CD4-positive, alpha-beta T cell (primary cell): ENCODE measurements around the gene MPZL3. TPM values are rescaled to one million over a fixed set of nuclear protein-coding genes. Genes with fewer than 3 reads are reported as not detected.
A peak's percentile ranks its signal among the peaks of the same experiment; 100 is the strongest.
"Not testable (repeated sequence)": the region's sequence is repeated elsewhere in the genome, so short reads cannot be mapped to it uniquely, and the experiment has no call there.

Experiments used
- ATAC-seq: fragments of 200-7000 bp; cut with Tn5 transposase; one replicate; pipeline ENCODE4 v1.10.0; 2022; ENCODE audit warnings: mild to moderate bottlenecking; ENCODE audit not compliant: poor library complexity
- CTCF ChIA-PET: fragments of 350-600 bp; sonication (Branson Sonifier 250); formaldehyde crosslinking; loops from one replicate; lab custom pipeline; 2021; ENCODE audit warnings: antibody characterized with exemption, inconsistent platforms; lab: Charles Lee
- POLR2A ChIA-PET: fragments of 350-600 bp; sonication (Branson Sonifier 250); formaldehyde crosslinking; loops from one replicate; lab custom pipeline; 2021; ENCODE audit warnings: antibody characterized with exemption, inconsistent platforms; lab: Charles Lee
- DNase-seq, 14 experiments: peaks; one replicate each; pipeline ENCODE4 v3.0.0-alpha.2; 2013 to 2020; ENCODE audit warnings: mixed read lengths in 2 of 14
- H3K27ac ChIP-seq, 2 donors: one replicate each; pipeline versions ENCODE4 v1.5.1 to v1.7.0; 2013; ENCODE audit warnings: low read length in 2 of 2, low read depth in 1 of 2, mild to moderate bottlenecking in 1 of 2
- H3K27me3 ChIP-seq, 2 experiments: 1 replicate in 1 of 2; 2 replicates in 1 of 2; pipeline versions ENCODE4 v1.6.1 to v1.7.0; 2013; ENCODE audit warnings: low read length in 2 of 2, control low read depth in 1 of 2, mild to moderate bottlenecking in 1 of 2, moderate library complexity in 1 of 2; ENCODE audit not compliant: insufficient read depth in 2 of 2, control insufficient read depth in 1 of 2
- H3K36me3 ChIP-seq: one replicate; pipeline ENCODE4 v1.6.1; 2013; ENCODE audit warnings: low read length, control low read depth; ENCODE audit not compliant: insufficient read depth
- H3K4me1 ChIP-seq: one replicate; pipeline ENCODE4 v1.6.1; 2013; ENCODE audit warnings: low read length, control low read depth; ENCODE audit not compliant: insufficient read depth
- H3K4me3 ChIP-seq: one replicate; pipeline ENCODE4 v1.5.1; 2013; ENCODE audit warnings: mild to moderate bottlenecking, low read length, moderate library complexity
- H3K9me3 ChIP-seq, 2 experiments: 1 replicate in 1 of 2; 2 replicates in 1 of 2; pipeline versions ENCODE4 v1.6.1 to v1.7.0; 2013; ENCODE audit warnings: low read length in 2 of 2, mild to moderate bottlenecking in 2 of 2, control low read depth in 1 of 2, moderate library complexity in 1 of 2; ENCODE audit not compliant: control insufficient read depth in 1 of 2, insufficient read depth in 1 of 2
- H3K27ac Mint-ChIP-seq: one replicate; pipeline ENCODE4 v1.8.0; 2020; ENCODE audit warnings: mixed read lengths
- H3K27me3 Mint-ChIP-seq: one replicate; pipeline ENCODE4 v1.8.0; 2021; ENCODE audit warnings: mixed read lengths
- H3K36me3 Mint-ChIP-seq: one replicate; pipeline ENCODE4 v1.8.0; 2021; ENCODE audit warnings: low read depth, mixed read lengths
- H3K4me1 Mint-ChIP-seq: one replicate; pipeline ENCODE4 v1.8.0; 2021; ENCODE audit warnings: low read depth, mixed read lengths
- H3K4me3 Mint-ChIP-seq: one replicate; pipeline ENCODE4 v1.8.0; 2020; ENCODE audit warnings: mild to moderate bottlenecking, mixed read lengths
- H3K9me3 Mint-ChIP-seq: one replicate; pipeline ENCODE4 v1.8.0; 2020; ENCODE audit warnings: mixed read lengths
- intact Hi-C, 2 experiments: fragments of 100-400 bp; cut with DNase I in 1 of 2; cut with micrococcal nuclease in 1 of 2; formaldehyde crosslinking; loops; one replicate each; pipeline versions ENCODE4 v1.15.1 to v1.9.0; 2023 to 2025; cut with DNase I, micrococcal nuclease
- total RNA-seq, 174 experiments: library from RNA in 2 of 174; stranded (reverse) in 2 of 174; gene quantifications; one replicate each; pipeline ENCODE4 v1.2.3 and lab custom pipeline; 2021 to 2026
- TF ChIP-seq, protein P1 (sequence below): fragments of 200-600 bp; IDR thresholded peaks from one replicate; pipeline ENCODE4 v1.8.0; 2022; ENCODE audit warnings: antibody characterized with exemption, mild to moderate bottlenecking

MPZL3 gene
- total RNA-seq, 2 experiments from 2014 or later: 29.0 to 30.2 TPM

DNA sequence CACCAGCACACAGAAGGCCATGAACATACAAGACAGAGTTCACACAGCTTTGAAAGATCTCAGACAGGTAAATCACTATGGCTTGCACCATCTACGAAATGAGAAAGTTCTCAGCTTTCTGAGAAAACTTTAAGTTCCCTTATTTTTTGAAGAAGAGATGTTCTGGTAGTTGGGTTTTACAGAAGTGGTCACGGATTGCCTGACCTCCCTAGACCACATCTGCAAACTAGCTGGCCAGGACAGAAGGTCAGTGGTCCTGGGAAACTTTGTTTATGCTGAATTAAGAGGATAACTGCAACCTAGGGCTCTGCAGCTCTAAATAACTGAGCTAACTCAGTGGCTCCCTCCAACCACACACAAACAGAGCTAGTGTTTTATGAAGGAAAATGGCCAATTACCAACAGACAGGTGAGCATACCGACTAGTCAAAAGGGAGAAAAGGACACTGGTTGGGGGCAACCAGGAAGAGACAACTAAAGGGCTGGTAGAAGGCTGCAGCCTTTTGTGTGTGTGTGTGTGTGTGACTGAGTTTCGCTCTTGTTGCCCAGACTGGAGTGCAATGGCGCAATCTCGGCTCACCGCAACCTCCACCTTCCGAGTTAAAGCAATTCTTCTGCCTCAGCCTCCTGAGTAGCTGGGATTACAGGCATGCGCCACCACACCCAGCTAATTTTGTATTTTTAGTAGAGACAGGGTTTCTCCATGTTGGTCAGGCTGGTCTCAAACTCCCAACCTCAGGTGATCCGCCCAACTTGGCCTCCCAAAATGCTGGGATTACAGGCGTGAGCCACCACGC, 67.2 kb downstream of the MPZL3 start:
- Mint-ChIP-seq H3K36me3 (no peaks in the 10 kb centered on the region), H3K27me3 (peaks cover 26% of the 10 kb centered on the region), H3K27ac (no peak overlapping the region), H3K4me3 (no peak overlapping the region), H3K9me3 (no peaks in the 10 kb centered on the region), H3K4me1 (no peaks in the 10 kb centered on the region)
- intact Hi-C loops: no loop called here
- no peak overlapping the region for H3K27ac ChIP-seq
- H3K4me1 ChIP-seq: no peaks in the 10 kb centered on the region
- H3K4me3 ChIP-seq: no peak overlapping the region
- DNase-seq: no peak
- H3K36me3 ChIP-seq: no peaks in the 10 kb centered on the region
- no peak for ATAC-seq
- H3K27me3 ChIP-seq: peaks cover 4 to 13% of the 10 kb centered on the region in 2 experiments
- POLR2A ChIA-PET: no interaction called here
- TF ChIP-seq, protein P1, sequence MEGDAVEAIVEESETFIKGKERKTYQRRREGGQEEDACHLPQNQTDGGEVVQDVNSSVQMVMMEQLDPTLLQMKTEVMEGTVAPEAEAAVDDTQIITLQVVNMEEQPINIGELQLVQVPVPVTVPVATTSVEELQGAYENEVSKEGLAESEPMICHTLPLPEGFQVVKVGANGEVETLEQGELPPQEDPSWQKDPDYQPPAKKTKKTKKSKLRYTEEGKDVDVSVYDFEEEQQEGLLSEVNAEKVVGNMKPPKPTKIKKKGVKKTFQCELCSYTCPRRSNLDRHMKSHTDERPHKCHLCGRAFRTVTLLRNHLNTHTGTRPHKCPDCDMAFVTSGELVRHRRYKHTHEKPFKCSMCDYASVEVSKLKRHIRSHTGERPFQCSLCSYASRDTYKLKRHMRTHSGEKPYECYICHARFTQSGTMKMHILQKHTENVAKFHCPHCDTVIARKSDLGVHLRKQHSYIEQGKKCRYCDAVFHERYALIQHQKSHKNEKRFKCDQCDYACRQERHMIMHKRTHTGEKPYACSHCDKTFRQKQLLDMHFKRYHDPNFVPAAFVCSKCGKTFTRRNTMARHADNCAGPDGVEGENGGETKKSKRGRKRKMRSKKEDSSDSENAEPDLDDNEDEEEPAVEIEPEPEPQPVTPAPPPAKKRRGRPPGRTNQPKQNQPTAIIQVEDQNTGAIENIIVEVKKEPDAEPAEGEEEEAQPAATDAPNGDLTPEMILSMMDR: no peak
- no peaks in the 10 kb centered on the region for H3K9me3 ChIP-seq
- CTCF ChIA-PET: interaction anchor here (1.3 kb wide), 1 partner anchor 13 kb away, joined by 4 read pairs; no protein-coding TSS in a partner anchor

DNA sequence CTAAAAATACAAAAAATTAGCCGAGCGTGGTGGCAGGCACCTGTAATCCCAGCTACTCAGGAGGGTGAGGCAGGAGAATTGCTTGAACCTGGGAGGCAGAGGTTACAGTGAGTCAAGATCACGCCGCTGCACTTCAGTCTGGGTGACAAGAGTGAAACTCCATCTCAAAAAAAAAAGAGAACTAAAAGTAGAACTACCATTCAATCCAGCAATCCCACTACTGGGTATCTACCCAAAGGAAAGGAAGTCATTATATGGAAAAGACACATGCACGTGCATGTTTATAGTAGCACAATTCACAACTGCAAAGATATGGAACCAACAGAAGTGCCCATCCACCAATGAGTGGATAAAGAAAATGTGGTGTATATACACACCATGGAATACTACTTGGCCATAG, 68.5 kb downstream of the MPZL3 start:
- ATAC-seq, H3K36me3 ChIP-seq, H3K36me3 Mint-ChIP-seq, H3K4me3 ChIP-seq, CTCF ChIA-PET, H3K27ac Mint-ChIP-seq, POLR2A ChIA-PET, H3K27ac ChIP-seq, H3K4me3 Mint-ChIP-seq, H3K9me3 ChIP-seq, DNase-seq, H3K9me3 Mint-ChIP-seq, H3K4me1 ChIP-seq, intact Hi-C loops, H3K4me1 Mint-ChIP-seq: not testable (repeated sequence)
- H3K27me3 Mint-ChIP-seq: peaks cover 32% of the 10 kb centered on the region
- H3K27me3 ChIP-seq: peaks cover 4 to 13% of the 10 kb centered on the region in 2 experiments

DNA sequence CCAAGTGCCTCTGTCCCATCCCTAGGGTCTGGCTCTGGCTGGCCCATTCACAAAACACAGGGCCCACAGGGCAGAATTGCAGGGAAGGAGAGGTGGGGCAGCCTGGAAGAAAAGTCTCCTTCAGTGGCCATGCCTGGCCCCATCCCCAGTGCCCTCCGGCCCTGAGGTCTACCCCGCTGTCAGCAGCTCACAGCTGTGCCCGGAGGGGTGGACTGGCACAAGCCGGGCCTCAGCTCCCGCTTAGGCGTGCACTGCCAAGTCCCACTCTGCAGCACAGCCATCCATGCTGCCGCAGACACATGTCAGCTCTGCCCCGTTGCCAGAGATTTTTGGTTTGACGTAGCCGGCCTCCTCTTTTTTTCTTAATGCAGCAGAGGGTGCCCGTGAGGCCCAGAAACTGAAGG, 71.9 kb downstream of the MPZL3 start:
- Histone ChIP-seq H3K27me3 (peaks cover 0 to 8% of the 10 kb centered on the region in 2 experiments), H3K4me3 (no peak overlapping the region), H3K9me3 (no peaks in the 10 kb centered on the region), H3K27ac (no peak overlapping the region), H3K36me3 (no peaks in the 10 kb centered on the region), H3K4me1 (no peaks in the 10 kb centered on the region)
- ChIA-PET CTCF (interaction anchor here (3.5 kb wide), 1 partner anchor 9 kb away, joined by 12 read pairs; no protein-coding TSS in a partner anchor), POLR2A (no interaction called here)
- TF ChIP-seq, protein P1: no peak
- Mint-ChIP-seq H3K4me3 (no peak overlapping the region), H3K27ac (no peak overlapping the region), H3K4me1 (no peaks in the 10 kb centered on the region), H3K27me3 (peaks cover 24% of the 10 kb centered on the region), H3K9me3 (no peaks in the 10 kb centered on the region), H3K36me3 (no peaks in the 10 kb centered on the region)
- ATAC-seq (peak; percentile 73), DNase-seq (no peak)
- intact Hi-C loops: no loop called here
